WERI-Rb-1 (cell line): Measurements from ENCODE around the gene THUMPD2.

Source experiments
- DNase-seq: peaks from one replicate; pipeline ENCODE4 v3.0.0-alpha.2; 2020
- H3K27ac ChIP-seq: fragments of 250-450 bp; sonication (Bioruptor Pico); 2 replicates; pipeline ENCODE4 v1.5.1; 2020; ENCODE audit warnings: mild to moderate bottlenecking, moderate library complexity
- H3K27me3 ChIP-seq: fragments of 250-450 bp; sonication (Bioruptor Pico); 2 replicates; pipeline ENCODE4 v1.5.1; 2021; ENCODE audit warnings: mild to moderate bottlenecking, low read depth, moderate library complexity; ENCODE audit not compliant: insufficient read depth, severe bottlenecking
- H3K36me3 ChIP-seq: fragments of 250-450 bp; sonication (Bioruptor Pico); 2 replicates; pipeline ENCODE4 v1.5.1; 2020; ENCODE audit warnings: mild to moderate bottlenecking, moderate library complexity
- H3K4me3 ChIP-seq: 2 replicates; pipeline ENCODE4 v1.5.1; 2011; ENCODE audit warnings: low read depth, mild to moderate bottlenecking, control low read depth, low read length
- H3K9me3 ChIP-seq: fragments of 250-450 bp; sonication (Bioruptor Pico); 2 replicates; pipeline ENCODE4 v1.5.1; 2021; ENCODE audit warnings: mild to moderate bottlenecking, moderate library complexity; ENCODE audit not compliant: severe bottlenecking
- TF ChIP-seq, protein P1 (sequence below): IDR thresholded peaks from 2 replicates; pipeline ENCODE4 v1.5.1; 2011; ENCODE audit warnings: low read depth, mild to moderate bottlenecking, control low read depth, inconsistent platforms, low read length

Gene THUMPD2

GRCh38 chr2:39736640-39737039 lies 42.4 kb downstream of the THUMPD2 start:
- Histone ChIP-seq H3K27me3 (no peaks in the 10 kb centered on the region), H3K36me3 (peaks cover 76% of the 10 kb centered on the region), H3K4me3 (no peak overlapping the region), H3K9me3 (no peaks in the 10 kb centered on the region), H3K27ac (no peak overlapping the region)
- TF ChIP-seq, protein P1, sequence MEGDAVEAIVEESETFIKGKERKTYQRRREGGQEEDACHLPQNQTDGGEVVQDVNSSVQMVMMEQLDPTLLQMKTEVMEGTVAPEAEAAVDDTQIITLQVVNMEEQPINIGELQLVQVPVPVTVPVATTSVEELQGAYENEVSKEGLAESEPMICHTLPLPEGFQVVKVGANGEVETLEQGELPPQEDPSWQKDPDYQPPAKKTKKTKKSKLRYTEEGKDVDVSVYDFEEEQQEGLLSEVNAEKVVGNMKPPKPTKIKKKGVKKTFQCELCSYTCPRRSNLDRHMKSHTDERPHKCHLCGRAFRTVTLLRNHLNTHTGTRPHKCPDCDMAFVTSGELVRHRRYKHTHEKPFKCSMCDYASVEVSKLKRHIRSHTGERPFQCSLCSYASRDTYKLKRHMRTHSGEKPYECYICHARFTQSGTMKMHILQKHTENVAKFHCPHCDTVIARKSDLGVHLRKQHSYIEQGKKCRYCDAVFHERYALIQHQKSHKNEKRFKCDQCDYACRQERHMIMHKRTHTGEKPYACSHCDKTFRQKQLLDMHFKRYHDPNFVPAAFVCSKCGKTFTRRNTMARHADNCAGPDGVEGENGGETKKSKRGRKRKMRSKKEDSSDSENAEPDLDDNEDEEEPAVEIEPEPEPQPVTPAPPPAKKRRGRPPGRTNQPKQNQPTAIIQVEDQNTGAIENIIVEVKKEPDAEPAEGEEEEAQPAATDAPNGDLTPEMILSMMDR: no peak
- DNase-seq: no peak

- peaks cover 73% of the 10 kb centered on the region for H3K36me3 ChIP-seq
- TF ChIP-seq, protein P1: no peak
- no peak overlapping the region for H3K27ac ChIP-seq
Measured at GRCh38 chr2:39735648-39736047, 43.4 kb downstream of the THUMPD2 start.

GRCh38 chr2:39734445-39734844 lies 44.6 kb downstream of the THUMPD2 start:
- TF ChIP-seq, protein P1: no peak
- no peak for DNase-seq
- Histone ChIP-seq H3K4me3 (no peak overlapping the region), H3K9me3 (peaks cover 3% of the 10 kb centered on the region), H3K36me3 (peaks cover 73% of the 10 kb centered on the region), H3K27me3 (no peaks in the 10 kb centered on the region), H3K27ac (no peak overlapping the region)

More at GRCh38 chr2:39735648-39736047, 43.4 kb downstream of the THUMPD2 start:
- peaks cover 3% of the 10 kb centered on the region for H3K9me3 ChIP-seq
- H3K4me3 ChIP-seq: no peak overlapping the region
- no peak for DNase-seq
- H3K27me3 ChIP-seq: no peaks in the 10 kb centered on the region

GRCh38 chr2:39733070-39733674 lies 45.9 kb downstream of the THUMPD2 start:
- TF ChIP-seq, protein P1: no peak
- H3K27me3 ChIP-seq: no peaks in the 10 kb centered on the region
- no peak overlapping the region for H3K4me3 ChIP-seq
- H3K27ac ChIP-seq: no peak overlapping the region
- H3K36me3 ChIP-seq: peaks cover 72% of the 10 kb centered on the region
- peaks cover 3% of the 10 kb centered on the region for H3K9me3 ChIP-seq
- DNase-seq: no peak

DNA sequence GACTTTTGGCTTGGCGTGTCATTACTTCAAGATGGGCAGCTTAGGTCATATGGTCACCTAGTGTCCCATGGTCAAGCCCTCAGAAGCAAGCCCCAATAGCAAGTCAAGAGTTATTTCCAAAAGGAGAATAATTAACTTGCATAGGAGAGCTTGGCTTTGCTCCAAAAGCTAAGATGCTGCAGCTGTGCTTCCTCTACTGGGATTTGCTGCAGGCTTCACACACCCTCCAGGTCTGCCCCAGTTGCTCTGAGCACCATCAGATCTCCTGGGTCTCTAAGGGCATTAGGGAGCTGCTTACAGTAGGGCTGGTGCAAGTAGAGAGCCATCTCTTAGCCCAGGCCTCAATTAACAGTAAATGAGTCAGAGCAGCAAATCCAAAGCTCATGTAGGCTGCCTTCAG lies 46.6 kb downstream of the THUMPD2 start:
- peaks cover 65% of the 10 kb centered on the region for H3K36me3 ChIP-seq
- peaks cover 3% of the 10 kb centered on the region for H3K9me3 ChIP-seq
- H3K4me3 ChIP-seq: no peak overlapping the region
- H3K27me3 ChIP-seq: no peaks in the 10 kb centered on the region
- TF ChIP-seq, protein P1: no peak
- no peak for DNase-seq
- H3K27ac ChIP-seq: no peak overlapping the region

DNA sequence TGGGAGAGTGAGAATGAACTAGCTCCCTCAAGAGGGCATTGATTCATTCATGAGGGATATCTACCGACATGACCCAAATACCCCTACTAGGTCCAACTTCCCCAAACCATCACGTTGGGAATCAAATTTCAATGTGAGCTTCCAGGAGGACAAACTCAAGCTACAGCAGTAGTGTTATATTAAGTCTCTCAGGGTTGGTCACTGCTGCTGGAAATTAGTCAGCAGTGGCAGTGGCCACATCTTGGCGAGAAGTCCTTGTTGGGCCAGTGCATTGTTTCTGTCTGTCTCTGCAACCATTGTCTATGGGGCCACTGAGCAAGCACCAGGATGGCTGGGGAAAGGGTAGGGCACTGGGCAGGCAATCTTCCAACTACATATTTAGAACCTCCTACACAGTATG lies 47.5 kb downstream of the THUMPD2 start:
- Histone ChIP-seq H3K36me3 (peaks cover 55% of the 10 kb centered on the region), H3K27me3 (no peaks in the 10 kb centered on the region), H3K27ac (no peak overlapping the region), H3K4me3 (no peak overlapping the region), H3K9me3 (peaks cover 3% of the 10 kb centered on the region)
- DNase-seq: no peak
- TF ChIP-seq, protein P1: no peak
